ENCODE measurements around the gene LRP1. TPM values are rescaled to one million over a fixed set of nuclear protein-coding genes. Genes with fewer than 3 reads are reported as not detected.

The LRP1 gene
- polyA plus RNA-seq, 1 donor (not counting 4 experiments of a cell fraction or from before 2014, with no cell fraction given), result 4.9 TPM

DNA sequence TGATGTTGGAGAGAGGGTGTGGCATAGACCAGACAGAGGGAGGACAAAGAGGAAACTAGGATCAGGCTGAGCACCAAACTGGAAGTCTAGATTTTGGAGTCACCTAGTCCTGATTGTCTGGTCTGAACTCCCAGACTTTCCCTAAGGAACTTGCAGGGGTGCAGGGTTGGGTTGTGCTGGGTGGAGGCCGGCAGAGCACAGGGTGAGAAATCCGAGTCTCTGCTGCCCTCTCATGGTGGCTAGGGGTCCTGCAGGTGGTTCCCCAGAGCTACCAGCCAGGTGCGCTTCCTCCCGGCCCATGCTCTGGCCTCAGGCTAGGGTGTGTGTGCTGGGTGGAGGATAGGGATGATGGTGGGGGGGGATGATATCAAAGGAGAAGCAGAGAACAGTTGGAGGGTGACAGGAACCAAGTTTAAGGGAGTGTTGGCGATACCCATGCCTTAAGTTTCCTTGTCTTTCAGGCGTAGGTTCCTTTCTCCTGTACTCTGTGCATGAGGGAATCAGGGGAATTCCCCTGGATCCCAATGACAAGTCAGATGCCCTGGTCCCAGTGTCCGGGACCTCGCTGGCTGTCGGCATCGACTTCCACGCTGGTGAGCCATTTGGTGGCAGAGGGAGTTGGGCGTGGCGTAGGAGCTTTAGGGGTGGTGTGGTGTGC is 54.8 kb downstream of the LRP1 start:
- no peaks in the 10 kb centered on the region for H4K20me1 ChIP-seq (ENCODE audit: control insufficient read depth, extremely low read depth, insufficient read depth, low read length)
- H3K27me3 ChIP-seq (ENCODE audit: control insufficient read depth, extremely low read depth, insufficient read depth, low read length), result no peaks in the 10 kb centered on the region
- H3K4me3 ChIP-seq (ENCODE audit: control insufficient read depth in 2 of 3, extremely low read depth in 1 of 3, insufficient read depth in 2 of 3, low read depth in 1 of 3, low read length in 3 of 3), result no peak overlapping the region
- peaks cover 0 to 27% of the 10 kb centered on the region in 2 experiments for H3K36me3 ChIP-seq (ENCODE audit: control insufficient read depth in 2 of 2, extremely low read depth in 1 of 2, insufficient read depth in 2 of 2, low read length in 2 of 2)
- H3K9me1 ChIP-seq (ENCODE audit: control insufficient read depth, extremely low read depth, insufficient read depth, low read length), result no peaks in the 10 kb centered on the region
- TF ChIP-seq, protein P1, sequence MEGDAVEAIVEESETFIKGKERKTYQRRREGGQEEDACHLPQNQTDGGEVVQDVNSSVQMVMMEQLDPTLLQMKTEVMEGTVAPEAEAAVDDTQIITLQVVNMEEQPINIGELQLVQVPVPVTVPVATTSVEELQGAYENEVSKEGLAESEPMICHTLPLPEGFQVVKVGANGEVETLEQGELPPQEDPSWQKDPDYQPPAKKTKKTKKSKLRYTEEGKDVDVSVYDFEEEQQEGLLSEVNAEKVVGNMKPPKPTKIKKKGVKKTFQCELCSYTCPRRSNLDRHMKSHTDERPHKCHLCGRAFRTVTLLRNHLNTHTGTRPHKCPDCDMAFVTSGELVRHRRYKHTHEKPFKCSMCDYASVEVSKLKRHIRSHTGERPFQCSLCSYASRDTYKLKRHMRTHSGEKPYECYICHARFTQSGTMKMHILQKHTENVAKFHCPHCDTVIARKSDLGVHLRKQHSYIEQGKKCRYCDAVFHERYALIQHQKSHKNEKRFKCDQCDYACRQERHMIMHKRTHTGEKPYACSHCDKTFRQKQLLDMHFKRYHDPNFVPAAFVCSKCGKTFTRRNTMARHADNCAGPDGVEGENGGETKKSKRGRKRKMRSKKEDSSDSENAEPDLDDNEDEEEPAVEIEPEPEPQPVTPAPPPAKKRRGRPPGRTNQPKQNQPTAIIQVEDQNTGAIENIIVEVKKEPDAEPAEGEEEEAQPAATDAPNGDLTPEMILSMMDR (optimal IDR thresholded peaks at IDR 0.05 in 1 of 3, IDR thresholded peaks at IDR 0.05 in 1 of 3, conservative IDR thresholded peaks at IDR 0.05 in 1 of 3; ENCODE audit: extremely low read depth in 1 of 3, insufficient read depth in 2 of 3, low read length in 3 of 3), result peak in 2 of 3 experiments; percentile 90 to 99
- no peak for TF ChIP-seq EZH2 (IDR thresholded peaks at IDR 0.05; ENCODE audit: low read length)
- H3K9me3 ChIP-seq (ENCODE audit: control insufficient read depth, low read depth, low read length), result no peaks in the 10 kb centered on the region
- peaks cover 9% of the 10 kb centered on the region for H3K4me1 ChIP-seq (ENCODE audit: control insufficient read depth, extremely low read depth, insufficient read depth, low read length)
- no peak overlapping the region for H3K27ac ChIP-seq (ENCODE audit: control insufficient read depth, insufficient read depth, low read length)
- dilution Hi-C loops (cut with MboI; ENCODE audit: extremely low pct_ligation_motif_present, low sequenced_read_pairs), result no loop called here
- DNase-seq (ENCODE audit: low read depth, low spot score) (peak; percentile 61), FAIRE-seq (peak; percentile 93)
- peak overlapping the region; percentile 22 for H3K9ac ChIP-seq (ENCODE audit: control insufficient read depth, extremely low read depth, insufficient read depth, low read length)
- no peaks in the 10 kb centered on the region for H3K79me2 ChIP-seq (ENCODE audit: control insufficient read depth, insufficient read depth, low read length)
- H3K4me2 ChIP-seq (ENCODE audit: control insufficient read depth, extremely low read depth, insufficient read depth, low read depth, low read length), result peak overlapping the region; percentile 46
- no peak overlapping the region for H2AFZ ChIP-seq (ENCODE audit: control insufficient read depth, low read length)

- no peaks in the 10 kb centered on the region for H3K79me2 ChIP-seq (ENCODE audit: control insufficient read depth, insufficient read depth, low read length)
- no peaks in the 10 kb centered on the region for H3K9me3 ChIP-seq (ENCODE audit: control insufficient read depth, low read depth, low read length)
- H3K27ac ChIP-seq (ENCODE audit: control insufficient read depth, insufficient read depth, low read length), result no peak overlapping the region
- dilution Hi-C loops (cut with MboI; ENCODE audit: extremely low pct_ligation_motif_present, low sequenced_read_pairs), result no loop called here
- no peaks in the 10 kb centered on the region for H3K9me1 ChIP-seq (ENCODE audit: control insufficient read depth, extremely low read depth, insufficient read depth, low read length)
- no peak overlapping the region for H3K4me3 ChIP-seq (ENCODE audit: control insufficient read depth in 2 of 3, extremely low read depth in 1 of 3, insufficient read depth in 2 of 3, low read depth in 1 of 3, low read length in 3 of 3)
- peaks cover 0 to 27% of the 10 kb centered on the region in 2 experiments for H3K36me3 ChIP-seq (ENCODE audit: control insufficient read depth in 2 of 2, extremely low read depth in 1 of 2, insufficient read depth in 2 of 2, low read length in 2 of 2)
- no peak overlapping the region for H2AFZ ChIP-seq (ENCODE audit: control insufficient read depth, low read length)
- no peak overlapping the region for H3K9ac ChIP-seq (ENCODE audit: control insufficient read depth, extremely low read depth, insufficient read depth, low read length)
- TF ChIP-seq, protein P1 (optimal IDR thresholded peaks at IDR 0.05 in 1 of 3, IDR thresholded peaks at IDR 0.05 in 1 of 3, conservative IDR thresholded peaks at IDR 0.05 in 1 of 3; ENCODE audit: extremely low read depth in 1 of 3, insufficient read depth in 2 of 3, low read length in 3 of 3), result no peak
- no peak for TF ChIP-seq EZH2 (IDR thresholded peaks at IDR 0.05; ENCODE audit: low read length)
- no peaks in the 10 kb centered on the region for H3K27me3 ChIP-seq (ENCODE audit: control insufficient read depth, extremely low read depth, insufficient read depth, low read length)
- DNase-seq (ENCODE audit: low read depth, low spot score) (no peak), FAIRE-seq (no peak)
- H3K4me1 ChIP-seq (ENCODE audit: control insufficient read depth, extremely low read depth, insufficient read depth, low read length), result peaks cover 9% of the 10 kb centered on the region
- H3K4me2 ChIP-seq (ENCODE audit: control insufficient read depth, extremely low read depth, insufficient read depth, low read depth, low read length), result no peak overlapping the region
- no peaks in the 10 kb centered on the region for H4K20me1 ChIP-seq (ENCODE audit: control insufficient read depth, extremely low read depth, insufficient read depth, low read length)
These were observed 55.8 kb downstream of the LRP1 start for GRCh38 chr12:57183939-57184725.
